Measurements from ENCODE around the gene SYNRG. TPM values are rescaled to one million over a fixed set of nuclear protein-coding genes. Genes with fewer than 3 reads are reported as not detected.

Gene SYNRG
- total and polyA plus RNA-seq, 2 of the 13 experiments (the other 11 are each of a cell fraction or from before 2014, with no cell fraction given): 7.3 to 8.7 TPM

DNA sequence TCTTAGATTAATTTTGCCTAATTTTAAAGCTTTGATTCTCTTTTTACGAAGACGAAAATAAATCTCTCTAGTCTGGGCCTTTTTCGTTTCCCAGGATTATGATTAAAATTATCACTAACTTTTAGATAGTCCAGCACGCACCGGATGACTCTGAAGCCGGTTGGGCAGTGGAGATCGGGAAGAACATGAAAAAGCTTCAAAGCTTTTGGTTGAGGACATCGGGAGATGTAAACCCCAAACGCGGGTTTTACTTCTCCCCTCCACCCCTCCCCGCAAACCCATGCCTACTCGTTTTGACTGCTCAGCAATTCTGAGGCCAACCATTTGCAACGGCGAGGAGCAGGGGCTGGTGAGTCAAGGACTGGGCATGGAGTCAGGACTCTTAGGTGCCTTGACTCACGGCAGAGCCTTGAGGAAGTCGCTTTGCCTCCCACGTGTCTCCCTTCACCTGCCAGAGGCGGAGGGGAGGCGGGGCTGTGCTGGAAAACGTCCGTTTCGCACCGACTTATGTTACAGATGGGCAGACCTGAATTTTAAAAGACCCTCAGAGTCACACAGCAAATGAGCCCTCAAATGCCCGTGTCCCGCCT is 120.5 kb downstream of the SYNRG start (continued):
- TF ChIP-seq, protein P1, sequence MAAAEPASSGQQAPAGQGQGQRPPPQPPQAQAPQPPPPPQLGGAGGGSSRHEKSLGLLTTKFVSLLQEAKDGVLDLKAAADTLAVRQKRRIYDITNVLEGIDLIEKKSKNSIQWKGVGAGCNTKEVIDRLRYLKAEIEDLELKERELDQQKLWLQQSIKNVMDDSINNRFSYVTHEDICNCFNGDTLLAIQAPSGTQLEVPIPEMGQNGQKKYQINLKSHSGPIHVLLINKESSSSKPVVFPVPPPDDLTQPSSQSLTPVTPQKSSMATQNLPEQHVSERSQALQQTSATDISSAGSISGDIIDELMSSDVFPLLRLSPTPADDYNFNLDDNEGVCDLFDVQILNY (CRISPR knock-in tag; conservative IDR thresholded peaks at IDR 0.05): no peak
- peak; percentile 92 to 96 for TF ChIP-seq MAFK (conservative IDR thresholded peaks at IDR 0.05 in 1 of 2, IDR thresholded peaks at IDR 0.05 in 1 of 2; ENCODE audit: low read length in 2 of 2)
- peak; percentile 71 for TF ChIP-seq MYC (CRISPR knock-in tag; IDR thresholded peaks at IDR 0.05; ENCODE audit: borderline replicate concordance)
- no peak for TF ChIP-seq HDAC1 (CRISPR knock-in tag; IDR thresholded peaks at IDR 0.05)
- 0 out of 2 replicates have a peak, but pooled peaks have one; percentile 11 for TF ChIP-seq MAF1 (CRISPR knock-in tag; IDR thresholded peaks at IDR 0.05; ENCODE audit: borderline replicate concordance)
- TF ChIP-seq, protein P2, sequence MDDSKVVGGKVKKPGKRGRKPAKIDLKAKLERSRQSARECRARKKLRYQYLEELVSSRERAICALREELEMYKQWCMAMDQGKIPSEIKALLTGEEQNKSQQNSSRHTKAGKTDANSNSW (CRISPR knock-in tag; IDR thresholded peaks at IDR 0.05; ENCODE audit: borderline replicate concordance): no peak
- TF ChIP-seq, protein P3, sequence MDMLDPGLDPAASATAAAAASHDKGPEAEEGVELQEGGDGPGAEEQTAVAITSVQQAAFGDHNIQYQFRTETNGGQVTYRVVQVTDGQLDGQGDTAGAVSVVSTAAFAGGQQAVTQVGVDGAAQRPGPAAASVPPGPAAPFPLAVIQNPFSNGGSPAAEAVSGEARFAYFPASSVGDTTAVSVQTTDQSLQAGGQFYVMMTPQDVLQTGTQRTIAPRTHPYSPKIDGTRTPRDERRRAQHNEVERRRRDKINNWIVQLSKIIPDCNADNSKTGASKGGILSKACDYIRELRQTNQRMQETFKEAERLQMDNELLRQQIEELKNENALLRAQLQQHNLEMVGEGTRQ (IDR thresholded peaks at IDR 0.05; ENCODE audit: low read depth, low read length): 0 out of 2 replicates have a peak, but pooled peaks have one; percentile 10
- TF ChIP-seq, protein P3 (CRISPR knock-in tag; IDR thresholded peaks at IDR 0.05; ENCODE audit: borderline replicate concordance): no peak
- TF ChIP-seq HNRNPLL (IDR thresholded peaks at IDR 0.05; ENCODE audit: low read depth, low read length, poor library complexity, severe bottlenecking): no peak
- no peak for TF ChIP-seq SIX4 (CRISPR knock-in tag; IDR thresholded peaks at IDR 0.05)
- TF ChIP-seq FOXO1 (CRISPR knock-in tag; IDR thresholded peaks at IDR 0.05): peak; percentile 12; the same call in 1 of the 2 replicates
- no peak for TF ChIP-seq HNRNPUL1 (IDR thresholded peaks at IDR 0.05; ENCODE audit: low read depth, low read length)

Data from HepG2 (cell line).